GM12878 (cell line): ENCODE data around the gene SHANK1. TPM values are rescaled to one million over a fixed set of nuclear protein-coding genes. Genes with fewer than 3 reads are reported as not detected.

Source experiments
- BMI1 ChIP-seq: fragments of 450-650 bp; IDR thresholded peaks from 2 replicates; pipeline ENCODE4 v1.6.1; 2016; ENCODE audit warnings: mild to moderate bottlenecking, moderate library complexity, borderline replicate concordance
- DPF2 ChIP-seq: fragments of 450-650 bp; IDR thresholded peaks from 2 replicates; pipeline ENCODE4 v1.6.1; 2017; ENCODE audit warnings: mild to moderate bottlenecking
- IKZF2 ChIP-seq, 2 experiments: fragments of 450-650 bp; IDR thresholded peaks; 2 replicates each; pipeline ENCODE4 v1.6.1; 2017; ENCODE audit warnings: mild to moderate bottlenecking in 2 of 2, moderate library complexity in 2 of 2
- JUNB ChIP-seq: IDR thresholded peaks from 2 replicates; pipeline ENCODE4 v1.6.1; 2016; ENCODE audit warnings: antibody characterized with exemption, mild to moderate bottlenecking
- JUND ChIP-seq: IDR thresholded peaks from 2 replicates; pipeline ENCODE4 v1.6.1; 2012; ENCODE audit warnings: low read depth, mild to moderate bottlenecking, low read length, improper control_type of control experiment, moderate library complexity
- NFYA ChIP-seq: IDR thresholded peaks from 2 replicates; pipeline ENCODE4 v1.6.1; 2011; ENCODE audit warnings: low read depth, mild to moderate bottlenecking, low read length, improper control_type of control experiment, borderline replicate concordance
- NR2C2 ChIP-seq: IDR thresholded peaks from 2 replicates; pipeline ENCODE4 v1.6.1; 2011; ENCODE audit warnings: borderline replicate concordance, low read depth; ENCODE audit not compliant: control insufficient read depth, insufficient read length
- RCOR1 ChIP-seq: conservative IDR thresholded peaks from 2 replicates; pipeline ENCODE4 v1.6.1; 2012; ENCODE audit warnings: low read depth, low read length, improper control_type of control experiment
- SUPT20H ChIP-seq: IDR thresholded peaks from 2 replicates; pipeline ENCODE4 v1.6.1; 2011; ENCODE audit warnings: low read depth, mild to moderate bottlenecking, low read length, moderate library complexity, borderline replicate concordance; ENCODE audit not compliant: control insufficient read depth
- TBL1XR1 ChIP-seq: IDR thresholded peaks from 2 replicates; pipeline ENCODE4 v1.6.1; 2012; ENCODE audit warnings: low read depth, low read length, improper control_type of control experiment
- polyA plus RNA-seq, 11 experiments: library from polyadenylated mRNA; depleted of rRNA in 4 of 11; unstranded in 6 of 11; stranded (reverse) in 5 of 11; fragments of >200 nt; fragmentation: Nextera tagmentation in 4 of 11; fragmentation: Illumina TruSeq in 1 of 11; extraction: Ambion mirVana in 4 of 11; extraction: Trizol in 1 of 11; gene quantifications; 1 replicate in 1 of 11; 2 replicates in 10 of 11; pipeline versions ENCODE4 v1.2.1 to v1.2.3, GENCODE V29; 2011 to 2016; ENCODE audit warnings: inconsistent platforms in 2 of 11, missing spikeins in 2 of 11, low read depth in 1 of 11
- total RNA-seq, 4 experiments: library from RNA; depleted of rRNA in 3 of 4; stranded (reverse); fragments of >200 nt in 3 of 4; fragmentation: Illumina TruSeq in 1 of 4; extraction: Trizol in 1 of 4; gene quantifications; 2 replicates each; pipeline versions ENCODE4 v1.2.1 to v1.2.3, GENCODE V29; 2013 to 2021
- TF ChIP-seq, protein P1 (sequence below): IDR thresholded peaks from 2 replicates; pipeline ENCODE4 v1.6.1; 2012; ENCODE audit warnings: improper control_type of control experiment, low read depth, low read length; ENCODE audit not compliant: insufficient replicate concordance
- TF ChIP-seq, protein P2 (sequence below): fragments of 450-650 bp; IDR thresholded peaks from 2 replicates; pipeline ENCODE4 v1.6.1; 2017; ENCODE audit warnings: mild to moderate bottlenecking
- TF ChIP-seq, protein P3 (sequence below): fragments of 450-650 bp; IDR thresholded peaks from 2 replicates; pipeline ENCODE4 v1.6.1; 2017; ENCODE audit warnings: low read depth, mild to moderate bottlenecking, moderate library complexity

The SHANK1 gene
- total and polyA plus RNA-seq, 10 of the 15 experiments (the other 5 are each of a cell fraction or from before 2014, with no cell fraction given): not detected

DNA sequence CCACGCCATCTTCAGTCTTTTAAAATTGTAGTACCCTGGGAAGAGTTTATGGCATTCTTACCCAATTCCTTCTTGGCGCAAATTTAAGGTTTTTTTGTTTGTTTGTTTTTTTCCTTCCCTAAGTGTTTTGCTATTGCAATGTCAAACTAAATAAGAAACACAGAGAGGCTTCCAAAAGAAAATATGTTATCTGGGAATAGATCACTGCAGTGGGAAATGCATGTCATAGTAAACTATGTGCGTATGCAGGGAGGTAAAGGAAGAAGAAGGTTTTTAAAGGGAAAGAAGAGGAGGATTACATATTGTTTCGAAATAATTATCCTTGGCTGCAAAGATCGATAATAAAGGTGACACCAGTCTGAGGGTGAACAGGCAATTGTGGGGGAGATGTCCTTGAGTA lies 16.7 kb upstream of the SHANK1 start (continued):
- TF ChIP-seq, protein P1, sequence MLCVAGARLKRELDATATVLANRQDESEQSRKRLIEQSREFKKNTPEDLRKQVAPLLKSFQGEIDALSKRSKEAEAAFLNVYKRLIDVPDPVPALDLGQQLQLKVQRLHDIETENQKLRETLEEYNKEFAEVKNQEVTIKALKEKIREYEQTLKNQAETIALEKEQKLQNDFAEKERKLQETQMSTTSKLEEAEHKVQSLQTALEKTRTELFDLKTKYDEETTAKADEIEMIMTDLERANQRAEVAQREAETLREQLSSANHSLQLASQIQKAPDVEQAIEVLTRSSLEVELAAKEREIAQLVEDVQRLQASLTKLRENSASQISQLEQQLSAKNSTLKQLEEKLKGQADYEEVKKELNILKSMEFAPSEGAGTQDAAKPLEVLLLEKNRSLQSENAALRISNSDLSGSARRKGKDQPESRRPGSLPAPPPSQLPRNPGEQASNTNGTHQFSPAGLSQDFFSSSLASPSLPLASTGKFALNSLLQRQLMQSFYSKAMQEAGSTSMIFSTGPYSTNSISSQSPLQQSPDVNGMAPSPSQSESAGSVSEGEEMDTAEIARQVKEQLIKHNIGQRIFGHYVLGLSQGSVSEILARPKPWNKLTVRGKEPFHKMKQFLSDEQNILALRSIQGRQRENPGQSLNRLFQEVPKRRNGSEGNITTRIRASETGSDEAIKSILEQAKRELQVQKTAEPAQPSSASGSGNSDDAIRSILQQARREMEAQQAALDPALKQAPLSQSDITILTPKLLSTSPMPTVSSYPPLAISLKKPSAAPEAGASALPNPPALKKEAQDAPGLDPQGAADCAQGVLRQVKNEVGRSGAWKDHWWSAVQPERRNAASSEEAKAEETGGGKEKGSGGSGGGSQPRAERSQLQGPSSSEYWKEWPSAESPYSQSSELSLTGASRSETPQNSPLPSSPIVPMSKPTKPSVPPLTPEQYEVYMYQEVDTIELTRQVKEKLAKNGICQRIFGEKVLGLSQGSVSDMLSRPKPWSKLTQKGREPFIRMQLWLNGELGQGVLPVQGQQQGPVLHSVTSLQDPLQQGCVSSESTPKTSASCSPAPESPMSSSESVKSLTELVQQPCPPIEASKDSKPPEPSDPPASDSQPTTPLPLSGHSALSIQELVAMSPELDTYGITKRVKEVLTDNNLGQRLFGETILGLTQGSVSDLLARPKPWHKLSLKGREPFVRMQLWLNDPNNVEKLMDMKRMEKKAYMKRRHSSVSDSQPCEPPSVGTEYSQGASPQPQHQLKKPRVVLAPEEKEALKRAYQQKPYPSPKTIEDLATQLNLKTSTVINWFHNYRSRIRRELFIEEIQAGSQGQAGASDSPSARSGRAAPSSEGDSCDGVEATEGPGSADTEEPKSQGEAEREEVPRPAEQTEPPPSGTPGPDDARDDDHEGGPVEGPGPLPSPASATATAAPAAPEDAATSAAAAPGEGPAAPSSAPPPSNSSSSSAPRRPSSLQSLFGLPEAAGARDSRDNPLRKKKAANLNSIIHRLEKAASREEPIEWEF: no peak
- TF ChIP-seq JUND (no peak), JUNB (no peak), RCOR1 (no peak), NR2C2 (no peak), TBL1XR1 (no peak), IKZF2 (IDR thresholded peaks at IDR 0.05) (no peak), BMI1 (no peak), NFYA (no peak), DPF2 (no peak), SUPT20H (no peak)
- TF ChIP-seq, protein P2, sequence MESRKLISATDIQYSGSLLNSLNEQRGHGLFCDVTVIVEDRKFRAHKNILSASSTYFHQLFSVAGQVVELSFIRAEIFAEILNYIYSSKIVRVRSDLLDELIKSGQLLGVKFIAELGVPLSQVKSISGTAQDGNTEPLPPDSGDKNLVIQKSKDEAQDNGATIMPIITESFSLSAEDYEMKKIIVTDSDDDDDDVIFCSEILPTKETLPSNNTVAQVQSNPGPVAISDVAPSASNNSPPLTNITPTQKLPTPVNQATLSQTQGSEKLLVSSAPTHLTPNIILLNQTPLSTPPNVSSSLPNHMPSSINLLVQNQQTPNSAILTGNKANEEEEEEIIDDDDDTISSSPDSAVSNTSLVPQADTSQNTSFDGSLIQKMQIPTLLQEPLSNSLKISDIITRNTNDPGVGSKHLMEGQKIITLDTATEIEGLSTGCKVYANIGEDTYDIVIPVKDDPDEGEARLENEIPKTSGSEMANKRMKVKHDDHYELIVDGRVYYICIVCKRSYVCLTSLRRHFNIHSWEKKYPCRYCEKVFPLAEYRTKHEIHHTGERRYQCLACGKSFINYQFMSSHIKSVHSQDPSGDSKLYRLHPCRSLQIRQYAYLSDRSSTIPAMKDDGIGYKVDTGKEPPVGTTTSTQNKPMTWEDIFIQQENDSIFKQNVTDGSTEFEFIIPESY: no peak
- TF ChIP-seq, protein P3, sequence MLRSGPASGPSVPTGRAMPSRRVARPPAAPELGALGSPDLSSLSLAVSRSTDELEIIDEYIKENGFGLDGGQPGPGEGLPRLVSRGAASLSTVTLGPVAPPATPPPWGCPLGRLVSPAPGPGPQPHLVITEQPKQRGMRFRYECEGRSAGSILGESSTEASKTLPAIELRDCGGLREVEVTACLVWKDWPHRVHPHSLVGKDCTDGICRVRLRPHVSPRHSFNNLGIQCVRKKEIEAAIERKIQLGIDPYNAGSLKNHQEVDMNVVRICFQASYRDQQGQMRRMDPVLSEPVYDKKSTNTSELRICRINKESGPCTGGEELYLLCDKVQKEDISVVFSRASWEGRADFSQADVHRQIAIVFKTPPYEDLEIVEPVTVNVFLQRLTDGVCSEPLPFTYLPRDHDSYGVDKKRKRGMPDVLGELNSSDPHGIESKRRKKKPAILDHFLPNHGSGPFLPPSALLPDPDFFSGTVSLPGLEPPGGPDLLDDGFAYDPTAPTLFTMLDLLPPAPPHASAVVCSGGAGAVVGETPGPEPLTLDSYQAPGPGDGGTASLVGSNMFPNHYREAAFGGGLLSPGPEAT: no peak
